HG03442 (cell line): ENCODE results near the gene CSH2.
"Not testable (repeated sequence)": the region's sequence is repeated elsewhere in the genome, so short reads cannot be mapped to it uniquely, and the experiment has no call there.

ENCODE experiments used
- ATAC-seq: cut with Tn5 transposase; IDR thresholded peaks from one replicate; pipeline ENCODE4 v1.9.1; 2021; ENCODE audit warnings: mild to moderate bottlenecking, moderate library complexity; ENCODE audit not compliant: unreplicated experiment

CSH2 gene

GRCh38 chr17:63896524-63897354 is 23.3 kb upstream of the CSH2 start, which contains the start of gene CSH1:
TSS of gene CSH1 (minus strand) at chr17:63896574. CDS start at chr17:63896511, 63 bp downstream.
- ATAC-seq, result not testable (repeated sequence)

DNA sequence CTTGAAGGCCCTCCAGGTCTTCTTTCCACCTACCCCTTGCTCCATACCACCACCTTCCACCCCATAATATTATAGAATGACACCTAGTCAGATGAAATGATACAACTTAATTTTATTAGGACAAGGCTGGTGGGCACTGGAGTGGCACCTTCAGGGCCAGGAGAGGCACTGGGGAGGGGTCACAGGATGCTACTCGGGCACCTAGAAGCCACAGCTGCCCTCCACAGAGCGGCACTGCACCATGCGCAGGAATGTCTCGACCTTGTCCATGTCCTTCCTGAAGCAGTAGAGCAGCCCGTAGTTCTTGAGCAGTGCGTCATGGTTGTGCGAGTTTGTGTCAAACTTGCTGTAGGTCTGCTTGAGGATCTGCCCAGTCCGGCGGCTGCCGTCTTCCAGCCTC is 21.3 kb upstream of the CSH2 start:
- not testable (repeated sequence) for ATAC-seq

DNA sequence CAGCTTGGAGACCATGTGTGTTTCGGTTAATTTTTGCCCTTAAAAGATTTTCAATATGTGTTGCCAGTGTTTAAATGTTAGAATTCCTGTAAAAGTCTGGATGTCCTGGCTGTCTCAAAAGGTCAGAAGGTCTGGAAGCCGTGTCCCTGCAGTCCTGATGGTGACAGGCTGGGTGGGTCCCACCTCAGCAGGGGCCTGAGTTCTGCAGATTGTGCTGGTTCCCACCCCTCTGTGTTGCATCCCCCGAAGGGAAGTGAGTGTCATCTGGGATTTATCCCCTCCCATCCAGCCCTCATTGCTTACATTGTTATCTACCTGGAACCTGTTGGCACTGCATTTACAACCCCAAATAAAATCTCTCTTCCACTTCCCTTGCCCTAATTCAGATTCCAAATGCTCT is 20.5 kb upstream of the CSH2 start:
- ATAC-seq, result not testable (repeated sequence)

DNA sequence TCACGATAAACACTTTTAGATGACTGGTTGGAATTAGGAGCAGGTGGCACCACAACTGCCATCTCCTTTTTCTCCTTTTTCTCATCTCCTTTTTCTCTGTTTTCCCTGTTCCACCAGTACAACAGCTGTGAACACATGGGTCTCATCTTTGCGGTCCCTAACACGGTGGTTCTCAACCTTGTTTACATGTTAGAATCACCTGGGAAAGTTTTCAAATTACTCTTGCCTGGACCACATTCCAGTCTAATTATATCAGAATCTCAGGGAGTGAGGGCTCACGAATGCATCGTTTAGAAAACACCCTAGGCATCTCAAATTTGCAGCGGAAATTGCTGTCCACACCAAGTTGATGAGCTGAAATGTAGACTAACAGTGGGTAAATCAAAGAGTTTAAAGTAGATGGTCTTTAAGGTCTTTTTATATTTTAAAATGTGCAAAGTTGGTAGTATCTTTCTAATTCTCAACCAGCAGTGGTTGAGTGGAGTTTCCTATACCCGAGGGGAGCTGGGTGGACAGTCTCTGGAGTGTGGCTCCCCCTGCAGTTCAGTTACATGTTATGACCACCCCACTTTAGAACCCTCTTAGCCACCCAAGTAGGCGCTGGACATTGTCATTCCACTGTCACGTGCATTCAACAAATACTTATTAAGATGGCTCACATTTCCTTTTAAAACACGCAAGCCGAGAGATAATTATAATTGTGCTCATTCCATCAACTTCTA is 19.0 kb upstream of the CSH2 start:
- ATAC-seq, result not testable (repeated sequence)

GRCh38 chr17:63889026-63889848 is 15.8 kb upstream of the CSH2 start:
- ATAC-seq, result not testable (repeated sequence)

DNA sequence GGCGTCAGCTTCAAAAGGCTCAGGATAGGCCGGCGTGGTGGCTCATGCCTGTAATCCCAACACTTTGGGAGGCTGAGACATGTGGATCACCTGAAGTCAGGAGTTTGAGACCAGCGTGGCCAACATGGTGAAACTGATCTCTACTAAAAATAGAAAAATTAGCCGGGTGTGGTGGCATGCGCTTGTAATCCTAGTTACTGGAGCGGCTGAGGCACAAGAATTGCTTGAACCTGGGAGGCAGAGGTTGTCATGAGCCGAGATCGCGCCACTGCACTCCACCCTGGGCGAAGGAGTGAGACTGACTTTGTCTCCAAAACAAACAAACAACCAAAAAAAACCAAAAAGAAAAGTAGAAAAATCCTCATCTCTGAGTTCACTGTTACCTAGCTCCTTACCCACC is 11.6 kb upstream of the CSH2 start:
- not testable (repeated sequence) for ATAC-seq

GRCh38 chr17:63882626-63883126 is 9.2 kb upstream of the CSH2 start:
- not testable (repeated sequence) for ATAC-seq

GRCh38 chr17:63881935-63882601 is 8.6 kb upstream of the CSH2 start, which contains the start of gene GH2:
TSS of gene GH2 (minus strand) at chr17:63881944. CDS start at chr17:63881801, 143 bp downstream.
- ATAC-seq, result no peak

GRCh38 chr17:63881337-63881736 is 7.9 kb upstream of the CSH2 start:
- ATAC-seq, result not testable (repeated sequence)

- no peak for ATAC-seq
Measured at GRCh38 chr17:63880706-63881105, 7.2 kb upstream of the CSH2 start.

DNA sequence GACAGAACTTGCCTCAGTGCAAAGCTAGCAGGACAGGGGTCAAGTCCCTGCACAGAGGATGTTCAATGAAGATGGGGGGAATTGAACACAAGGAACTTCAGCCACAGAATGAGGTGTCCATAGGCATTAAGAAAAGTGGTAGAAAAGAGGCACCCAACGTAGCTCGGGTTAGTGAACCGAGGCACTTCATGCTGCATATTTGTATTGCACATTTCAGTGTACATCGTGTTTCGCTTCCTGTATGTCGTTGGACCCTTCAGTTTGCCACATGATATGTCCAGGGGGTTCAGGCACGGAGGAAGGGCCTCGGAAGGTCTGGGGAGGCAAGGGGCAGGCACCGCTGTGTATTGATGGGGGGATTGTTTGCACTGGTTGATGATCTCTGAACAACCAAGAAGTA is 4.9 kb upstream of the CSH2 start:
- not testable (repeated sequence) for ATAC-seq

GRCh38 chr17:63874693-63875092 is 1.2 kb upstream of the CSH2 start:
- ATAC-seq, result not testable (repeated sequence)

DNA sequence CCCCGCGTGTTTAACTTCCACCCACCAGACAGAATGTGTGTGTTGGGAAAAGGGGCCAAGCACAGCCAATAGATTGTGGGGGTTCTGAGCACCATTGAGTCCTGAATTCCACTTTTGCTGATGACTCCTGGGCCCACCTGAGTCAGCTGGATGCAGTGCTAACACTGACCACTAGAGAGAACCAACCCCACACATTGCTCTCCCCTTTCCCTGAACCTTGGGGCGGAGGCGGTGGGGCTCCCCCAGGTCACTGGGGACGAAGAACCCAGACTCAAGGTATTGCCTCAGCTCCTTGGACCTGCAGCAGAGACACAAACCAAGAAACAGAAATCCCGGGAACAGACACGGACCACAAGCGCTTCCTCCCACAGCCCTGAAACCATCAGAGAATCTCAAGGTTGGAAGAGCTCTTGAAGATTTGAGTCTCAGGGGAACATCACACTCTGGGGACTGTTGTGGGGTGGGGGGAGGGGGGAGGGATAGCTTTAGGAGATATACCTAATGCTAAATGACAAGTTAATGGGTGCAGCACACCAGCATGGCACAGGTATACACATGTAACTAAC is 667 bp upstream of the CSH2 start:
- ATAC-seq, result not testable (repeated sequence)

DNA sequence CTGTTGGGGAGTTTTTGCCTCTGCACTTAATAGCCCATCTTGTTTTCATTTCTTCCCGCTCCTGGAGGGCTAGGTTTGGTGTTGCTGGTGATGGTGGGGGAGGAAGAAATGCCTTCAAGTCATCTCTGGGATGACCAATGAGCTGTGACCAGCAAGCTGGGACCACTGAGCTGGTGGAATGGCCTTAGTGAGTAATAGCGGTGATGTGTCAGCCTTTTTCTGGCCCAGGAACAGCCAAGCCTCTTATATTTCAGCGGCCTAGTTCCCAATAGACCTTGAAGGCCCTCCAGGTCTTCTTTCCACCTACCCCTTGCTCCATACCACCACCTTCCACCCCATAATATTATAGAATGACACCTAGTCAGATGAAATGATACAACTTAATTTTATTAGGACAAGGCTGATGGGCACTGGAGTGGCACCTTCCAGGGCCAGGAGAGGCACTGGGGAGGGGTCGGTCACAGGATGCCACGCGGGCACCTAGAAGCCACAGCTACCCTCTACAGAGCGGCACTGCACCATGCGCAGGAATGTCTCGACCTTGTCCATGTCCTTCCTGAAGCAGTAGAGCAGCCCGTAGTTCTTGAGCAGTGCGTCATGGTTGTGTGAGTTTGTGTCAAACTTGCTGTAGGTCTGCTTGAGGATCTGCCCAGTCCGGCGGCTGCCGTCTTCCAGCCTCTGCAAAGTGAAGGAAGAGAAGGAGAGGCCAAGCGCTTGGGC is 1.7 kb downstream of the CSH2 start:
- ATAC-seq, result not testable (repeated sequence)

DNA sequence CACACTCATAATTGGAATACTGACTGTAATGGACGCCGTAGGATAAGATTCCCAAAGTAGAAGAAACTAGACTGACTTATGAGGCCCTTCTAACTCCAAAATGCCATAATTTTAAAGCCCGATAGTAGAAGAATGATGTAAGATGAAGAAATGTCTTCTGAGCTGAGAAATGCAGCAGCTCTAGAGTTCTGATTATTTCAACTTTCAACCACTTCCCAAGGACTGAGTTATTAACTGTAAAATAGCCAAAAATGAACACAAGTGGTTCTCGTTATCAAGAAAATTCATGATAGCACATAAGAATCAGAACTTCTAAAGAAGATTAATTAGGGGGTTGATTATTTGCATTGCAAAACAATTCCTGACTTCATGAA is 3.2 kb downstream of the CSH2 start:
- not testable (repeated sequence) for ATAC-seq

- not testable (repeated sequence) for ATAC-seq
Measured at GRCh38 chr17:63869491-63870291, 3.8 kb downstream of the CSH2 start.

DNA sequence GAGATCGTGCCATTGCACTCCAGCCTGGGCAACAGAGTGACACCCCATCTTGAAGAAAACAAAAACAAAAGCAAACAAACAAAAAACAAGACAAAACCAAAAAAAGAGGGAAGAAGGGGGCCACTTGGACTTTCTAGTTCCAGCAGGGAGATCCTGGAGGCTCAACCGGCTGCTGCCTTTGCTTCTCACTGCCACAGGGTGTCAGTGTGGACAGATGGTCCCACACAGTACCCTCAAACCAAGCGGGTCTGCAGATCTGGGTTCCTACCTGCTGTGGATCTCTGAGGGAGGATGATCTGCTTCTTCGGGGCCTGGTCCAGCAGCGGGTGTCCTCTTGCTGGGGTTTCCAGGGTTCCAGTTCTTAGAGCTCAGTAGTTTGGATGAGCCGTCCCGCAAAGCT is 6.9 kb downstream of the CSH2 start:
- ATAC-seq, result not testable (repeated sequence)

- no peak for ATAC-seq
Measured at GRCh38 chr17:63859257-63859656, 14.2 kb downstream of the CSH2 start.
